Forelimb muscle (tissue), 1 donor: ENCODE results near the gene PTRH2. TPM values are rescaled to one million over a fixed set of nuclear protein-coding genes. Genes with fewer than 3 reads are reported as not detected.
"Not testable (repeated sequence)": the region's sequence is repeated elsewhere in the genome, so short reads cannot be mapped to it uniquely, and the experiment has no call there.

Experiments
- DNase-seq: peaks from one replicate; pipeline ENCODE4 v3.0.0-alpha.2; 2013; ENCODE audit warnings: low read depth
- polyA plus RNA-seq: library from polyadenylated mRNA; unstranded; fragments of 120-200 nt; gene quantifications from one replicate; pipeline ENCODE4 v1.2.1, GENCODE V29; 2013; ENCODE audit not compliant: insufficient read length

PTRH2 gene
- polyA plus RNA-seq, 1 donor: 13.6 TPM

- DNase-seq: no peak
Observed at GRCh38 chr17:59669411-59669810, 37.8 kb downstream of the PTRH2 start.

- no peak for DNase-seq
Observed at GRCh38 chr17:59668816-59669215, 38.4 kb downstream of the PTRH2 start.

- no peak for DNase-seq
Observed at GRCh38 chr17:59666235-59666634, 41.0 kb downstream of the PTRH2 start.

- DNase-seq: not testable (repeated sequence)
Observed at GRCh38 chr17:59656624-59657023, 50.6 kb downstream of the PTRH2 start.

GRCh38 chr17:59652119-59652518 is 55.1 kb downstream of the PTRH2 start:
- no peak for DNase-seq

- no peak for DNase-seq
Observed at GRCh38 chr17:59651346-59651745, 55.9 kb downstream of the PTRH2 start.

- DNase-seq: no peak
Observed at GRCh38 chr17:59650642-59651041, 56.6 kb downstream of the PTRH2 start.

- DNase-seq: no peak
Observed at GRCh38 chr17:59649886-59650285, 57.3 kb downstream of the PTRH2 start.

Other genes with a start within 250 kb of the PTRH2 start
- 29.6 TPM for gene DHX40, start 141.8 kb downstream of the PTRH2 start, polyA plus RNA-seq
- gene CLTC, start 87.5 kb downstream of the PTRH2 start, polyA plus RNA-seq: 128 TPM
- 43.6 TPM for gene VMP1, start 224 bp upstream of the PTRH2 start, polyA plus RNA-seq
- 11.0 TPM for gene TUBD1, start 185.5 kb upstream of the PTRH2 start, polyA plus RNA-seq
- 36.1 TPM for gene RPS6KB1, start 185.7 kb upstream of the PTRH2 start, polyA plus RNA-seq